ENCODE measurements around the gene HIPK2. TPM values are rescaled to one million over a fixed set of nuclear protein-coding genes. Genes with fewer than 3 reads are reported as not detected.
A peak's percentile ranks its signal among the peaks of the same experiment; 100 is the strongest.

The HIPK2 gene
- total and polyA plus RNA-seq, 10 of the 15 experiments (the other 5 are each of a cell fraction or from before 2014, with no cell fraction given): 1.7 to 39.0 (median 9.4) TPM

DNA sequence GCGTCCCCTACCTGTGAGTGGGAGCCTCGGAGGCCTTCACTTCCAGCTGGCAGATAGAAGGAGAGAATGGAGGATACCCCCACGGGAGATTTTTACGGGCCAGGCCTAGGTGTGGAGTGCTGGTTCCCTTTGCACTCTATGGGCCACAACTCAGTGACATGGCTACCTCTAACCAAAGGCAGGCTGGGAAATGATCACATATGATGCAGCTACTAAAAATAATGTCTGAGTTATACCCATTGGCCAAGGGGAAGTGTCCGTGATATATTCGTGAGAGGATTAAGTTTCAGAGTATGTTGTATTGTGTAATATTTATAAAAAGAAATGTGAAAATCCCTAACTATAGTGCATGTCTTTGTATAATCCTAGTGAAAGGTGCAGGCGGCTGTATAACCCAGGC, 13.5 kb upstream of the HIPK2 start (continued):
- TF ChIP-seq MYB (IDR thresholded peaks at IDR 0.05; ENCODE audit: borderline replicate concordance, low read depth, low read length) (no peak), FOXM1 (IDR thresholded peaks at IDR 0.05; ENCODE audit: low read depth, low read length) (no peak), ZNF622 (IDR thresholded peaks at IDR 0.05) (no peak), CBFB (IDR thresholded peaks at IDR 0.05; ENCODE audit: low read depth) (no peak)
- TF ChIP-seq, protein P1, sequence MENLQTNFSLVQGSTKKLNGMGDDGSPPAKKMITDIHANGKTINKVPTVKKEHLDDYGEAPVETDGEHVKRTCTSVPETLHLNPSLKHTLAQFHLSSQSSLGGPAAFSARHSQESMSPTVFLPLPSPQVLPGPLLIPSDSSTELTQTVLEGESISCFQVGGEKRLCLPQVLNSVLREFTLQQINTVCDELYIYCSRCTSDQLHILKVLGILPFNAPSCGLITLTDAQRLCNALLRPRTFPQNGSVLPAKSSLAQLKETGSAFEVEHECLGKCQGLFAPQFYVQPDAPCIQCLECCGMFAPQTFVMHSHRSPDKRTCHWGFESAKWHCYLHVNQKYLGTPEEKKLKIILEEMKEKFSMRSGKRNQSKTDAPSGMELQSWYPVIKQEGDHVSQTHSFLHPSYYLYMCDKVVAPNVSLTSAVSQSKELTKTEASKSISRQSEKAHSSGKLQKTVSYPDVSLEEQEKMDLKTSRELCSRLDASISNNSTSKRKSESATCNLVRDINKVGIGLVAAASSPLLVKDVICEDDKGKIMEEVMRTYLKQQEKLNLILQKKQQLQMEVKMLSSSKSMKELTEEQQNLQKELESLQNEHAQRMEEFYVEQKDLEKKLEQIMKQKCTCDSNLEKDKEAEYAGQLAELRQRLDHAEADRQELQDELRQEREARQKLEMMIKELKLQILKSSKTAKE (IDR thresholded peaks at IDR 0.05; ENCODE audit: low read depth, poor library complexity, severe bottlenecking): no peak

DNA sequence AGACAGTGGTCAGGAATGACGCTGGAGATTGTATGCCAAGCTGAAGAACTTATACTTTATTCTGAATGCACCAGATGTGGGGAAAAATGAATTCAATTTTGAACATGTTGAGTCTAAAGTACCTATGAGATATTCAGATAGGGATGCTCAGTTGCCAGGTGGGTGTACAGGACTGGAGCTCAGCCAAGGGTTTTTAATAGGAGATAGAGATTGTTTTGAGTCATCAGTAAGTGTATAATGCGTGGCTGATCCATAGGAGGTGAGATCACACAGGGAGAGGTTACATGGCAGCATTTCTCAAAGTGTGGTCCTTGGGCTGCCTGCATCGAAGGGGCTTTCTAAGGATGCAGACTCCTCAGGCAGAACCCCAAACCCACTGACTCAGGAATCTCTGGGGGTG, 6.8 kb upstream of the HIPK2 start:
- no peak overlapping the region for H3K4me2 ChIP-seq (ENCODE audit: control insufficient read depth, insufficient read depth)
- H3K36me3 ChIP-seq (ENCODE audit: control insufficient read depth in 2 of 2, insufficient read depth in 2 of 2, low read length in 1 of 2): no peaks in the 10 kb centered on the region
- no TSS peak for BruUV-seq (replicated peaks)
- no peaks in the 10 kb centered on the region for H3K79me2 ChIP-seq (ENCODE audit: control insufficient read depth, insufficient read depth, low read length)
- TF ChIP-seq EED (IDR thresholded peaks at IDR 0.05; ENCODE audit: low read depth) (no peak), RAD51 (IDR thresholded peaks at IDR 0.05) (no peak), CHD2 (IDR thresholded peaks at IDR 0.05; ENCODE audit: borderline replicate concordance, low read depth, low read length) (no peak), LARP7 (IDR thresholded peaks at IDR 0.05) (no peak), TCF7 (IDR thresholded peaks at IDR 0.05; ENCODE audit: borderline replicate concordance) (no peak), JUNB (IDR thresholded peaks at IDR 0.05) (peak; percentile 23; the same call in 1 of the 2 replicates), MTA2 (IDR thresholded peaks at IDR 0.05; ENCODE audit: low read depth) (no peak), HDGF (IDR thresholded peaks at IDR 0.05) (no peak), MEF2B (IDR thresholded peaks at IDR 0.05; ENCODE audit: partially characterized antibody, poor library complexity, severe bottlenecking) (peak; percentile 48), ZNF622 (IDR thresholded peaks at IDR 0.05) (no peak), IKZF2 (IDR thresholded peaks at IDR 0.05) (no peak)
- TF ChIP-seq, protein P1 (IDR thresholded peaks at IDR 0.05; ENCODE audit: low read depth, poor library complexity, severe bottlenecking): no peak
- TF ChIP-seq, protein P2, sequence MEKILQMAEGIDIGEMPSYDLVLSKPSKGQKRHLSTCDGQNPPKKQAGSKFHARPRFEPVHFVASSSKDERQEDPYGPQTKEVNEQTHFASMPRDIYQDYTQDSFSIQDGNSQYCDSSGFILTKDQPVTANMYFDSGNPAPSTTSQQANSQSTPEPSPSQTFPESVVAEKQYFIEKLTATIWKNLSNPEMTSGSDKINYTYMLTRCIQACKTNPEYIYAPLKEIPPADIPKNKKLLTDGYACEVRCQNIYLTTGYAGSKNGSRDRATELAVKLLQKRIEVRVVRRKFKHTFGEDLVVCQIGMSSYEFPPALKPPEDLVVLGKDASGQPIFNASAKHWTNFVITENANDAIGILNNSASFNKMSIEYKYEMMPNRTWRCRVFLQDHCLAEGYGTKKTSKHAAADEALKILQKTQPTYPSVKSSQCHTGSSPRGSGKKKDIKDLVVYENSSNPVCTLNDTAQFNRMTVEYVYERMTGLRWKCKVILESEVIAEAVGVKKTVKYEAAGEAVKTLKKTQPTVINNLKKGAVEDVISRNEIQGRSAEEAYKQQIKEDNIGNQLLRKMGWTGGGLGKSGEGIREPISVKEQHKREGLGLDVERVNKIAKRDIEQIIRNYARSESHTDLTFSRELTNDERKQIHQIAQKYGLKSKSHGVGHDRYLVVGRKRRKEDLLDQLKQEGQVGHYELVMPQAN (conservative IDR thresholded peaks at IDR 0.05): no peak
- in situ Hi-C loops (cut with MboI): no loop called here
- no peaks in the 10 kb centered on the region; a peak in 1 of 4 replicates for H3K27me3 ChIP-seq (replicated peaks in 1 of 2; ENCODE audit: control insufficient read depth in 2 of 2, insufficient read depth in 2 of 2, low read length in 1 of 2)
- H4K20me1 ChIP-seq (ENCODE audit: control insufficient read depth, insufficient read depth): no peaks in the 10 kb centered on the region
- intact Hi-C loops (cut with micrococcal nuclease; ENCODE audit: unreplicated experiment): loop anchor here (5.0 kb wide), 1 partner anchor 198 kb away; no protein-coding TSS in a partner anchor
- H2AFZ ChIP-seq (ENCODE audit: control insufficient read depth, low read depth, low read length): no peak overlapping the region
- RAD21 ChIA-PET (ENCODE audit: unreplicated experiment): interaction anchor here (1.1 kb wide), 1 partner anchor 18 kb away, joined by 3 read pairs; no protein-coding TSS in a partner anchor
- no peak overlapping the region for H3K9ac ChIP-seq (ENCODE audit: control insufficient read depth, insufficient read depth, low read length)
- DNase-seq (ENCODE audit: low read depth, low spot score): no peak
- WGBS (ENCODE audit: insufficient coverage, insufficient replicate concordance, low lambda C conversion rate, missing lambda C conversion rate): 74% methylated on average over 3 of the region's 3 CpGs
- H3K9me3 ChIP-seq (replicated peaks; ENCODE audit: control insufficient read depth, insufficient read depth, low read length): no peaks in the 10 kb centered on the region
- H3K4me3 ChIP-seq: no peak overlapping the region
- ATAC-seq: no peak
- FAIRE-seq: no peak
- CTCF ChIA-PET: interaction anchor here (1.0 to 7.5 kb wide), 3 partner anchors 9 to 221 kb away, joined by 3 to 56 read pairs (median 3); no protein-coding TSS in a partner anchor
- H3K27ac ChIP-seq (ENCODE audit: control insufficient read depth, insufficient read depth): no peak overlapping the region
- no peaks in the 10 kb centered on the region for H3K4me1 ChIP-seq (ENCODE audit: control insufficient read depth, insufficient read depth, low read length)
- SMC1A ChIA-PET (ENCODE audit: uncharacterized antibody, unreplicated experiment): interaction anchor here (0.9 to 1.7 kb wide), 4 partner anchors 11 to 216 kb away, joined by 3 to 5 read pairs (median 3); no protein-coding TSS in a partner anchor
- POLR2A ChIA-PET: no interaction called here

Measured in GM12878 (cell line).